Upper lobe of left lung (tissue), 6 donors: ENCODE data around the gene MAST3. TPM values are rescaled to one million over a fixed set of nuclear protein-coding genes. Genes with fewer than 3 reads are reported as not detected.
A peak's percentile ranks its signal among the peaks of the same experiment; 100 is the strongest.

Source experiments
- ATAC-seq, 2 donors: fragments of 200-7000 bp; cut with Tn5 transposase; one replicate each; pipeline ENCODE4 v1.9.1; 2022; ENCODE audit warnings: mild to moderate bottlenecking in 2 of 2, moderate library complexity in 2 of 2; ENCODE audit not compliant: low FRiP score in 2 of 2
- DNase-seq, 2 donors: peaks; one replicate each; pipeline ENCODE4 v3.0.0-alpha.2; 2019 to 2020
- H3K27ac ChIP-seq, 4 donors: fragments of 200-600 bp; sonication (generic); one replicate each; pipeline ENCODE4 v1.5.1; 2016 to 2019
- H3K27me3 ChIP-seq, 4 donors: fragments of 200-600 bp; sonication (generic); one replicate each; pipeline ENCODE4 v1.5.1; 2017 to 2019
- H3K36me3 ChIP-seq, 4 donors: fragments of 200-600 bp; sonication (generic); one replicate each; pipeline ENCODE4 v1.5.1; 2016 to 2019
- H3K4me1 ChIP-seq, 4 donors: fragments of 200-600 bp; sonication (generic); one replicate each; pipeline ENCODE4 v1.5.1; 2018 to 2019
- H3K4me3 ChIP-seq, 4 donors: fragments of 200-600 bp; sonication (generic); one replicate each; pipeline ENCODE4 v1.5.1; 2017 to 2019; ENCODE audit warnings: mild to moderate bottlenecking in 2 of 4, moderate library complexity in 1 of 4
- H3K9me3 ChIP-seq, 4 donors: fragments of 200-600 bp; sonication (generic); one replicate each; pipeline ENCODE4 v1.5.1; 2018 to 2019
- EP300 ChIP-seq, 4 donors: sonication (generic); formaldehyde crosslinking; IDR thresholded peaks; one replicate each; pipeline ENCODE4 v1.5.1; 2017; ENCODE audit warnings: antibody characterized with exemption in 4 of 4, control low read depth in 2 of 4
- POLR2A ChIP-seq, 4 donors: fragments of 450-650 bp; IDR thresholded peaks; one replicate each; pipeline ENCODE4 v1.5.1; 2016 to 2017; ENCODE audit warnings: antibody characterized with exemption in 4 of 4, mild to moderate bottlenecking in 2 of 4
- POLR2AphosphoS5 ChIP-seq, 2 donors: sonication (generic); formaldehyde crosslinking; IDR thresholded peaks; one replicate each; pipeline ENCODE4 v1.5.1; 2017; ENCODE audit warnings: antibody characterized with exemption in 2 of 2
- WGBS, 2 donors: methylation state at CpG; one replicate each; pipeline ENCODE4 v1.1.5; 2017 to 2018; 5-methylcytosine and 5-hydroxymethylcytosine counted together
- total RNA-seq, 6 donors: library from RNA; depleted of rRNA in 4 of 6; stranded (reverse); fragments of >200 nt in 4 of 6; gene quantifications; one replicate each; pipeline versions ENCODE4 v1.1.0 to v1.2.1, GENCODE V29; 2016 to 2021
- TF ChIP-seq, protein P1 (sequence below), 6 experiments: fragments of 450-650 bp in 4 of 6; fragments of 200-600 bp in 2 of 6; sonication (generic) in 2 of 6; IDR thresholded peaks; one replicate each; pipeline ENCODE4 v1.5.1; 2016 to 2019; ENCODE audit warnings: antibody characterized with exemption in 6 of 6
- donor health status: DM: no; HTN: no; CAD: no; lungs with moderate emphysema.
- donor health status: DM: no; HTN: yes; CAD: no; lungs with severe emphysema.

Gene MAST3
- total RNA-seq, 6 donors from 2014 or later = 9.3 to 67.1 (median 27.5) TPM

DNA sequence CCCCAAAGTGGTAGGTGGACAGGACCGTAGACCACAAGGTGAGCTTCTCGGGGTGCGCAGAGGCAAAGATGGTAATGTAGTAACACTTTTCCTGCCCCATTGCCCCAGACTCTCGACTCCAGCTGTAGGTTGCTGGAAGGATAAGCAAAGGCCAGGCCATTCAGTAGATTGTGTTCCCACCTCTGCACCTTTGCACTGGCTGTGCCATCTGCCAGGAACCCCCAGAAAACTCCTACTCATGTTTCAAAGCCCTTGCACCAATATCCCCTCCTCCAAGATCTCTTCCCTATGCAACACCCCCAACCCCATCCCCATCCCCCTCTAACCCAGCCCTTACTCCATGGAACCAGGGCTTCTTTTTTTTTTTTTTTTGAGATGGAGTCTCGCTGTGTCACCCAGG is 29.2 kb upstream of the MAST3 start:
- Histone ChIP-seq H3K4me1 (no peaks in the 10 kb centered on the region), H3K27ac (no peak overlapping the region), H3K27me3 (no peaks in the 10 kb centered on the region), H3K36me3 (no peaks in the 10 kb centered on the region), H3K4me3 (no peak overlapping the region), H3K9me3 (no peaks in the 10 kb centered on the region)
- DNase-seq (no peak), ATAC-seq (no peak)
- 90 to 92% methylated on average over 5 of the region's 5 CpGs for WGBS, 2 donors
- TF ChIP-seq POLR2AphosphoS5 (IDR thresholded peaks at IDR 0.05) = no peak
- TF ChIP-seq, protein P1, sequence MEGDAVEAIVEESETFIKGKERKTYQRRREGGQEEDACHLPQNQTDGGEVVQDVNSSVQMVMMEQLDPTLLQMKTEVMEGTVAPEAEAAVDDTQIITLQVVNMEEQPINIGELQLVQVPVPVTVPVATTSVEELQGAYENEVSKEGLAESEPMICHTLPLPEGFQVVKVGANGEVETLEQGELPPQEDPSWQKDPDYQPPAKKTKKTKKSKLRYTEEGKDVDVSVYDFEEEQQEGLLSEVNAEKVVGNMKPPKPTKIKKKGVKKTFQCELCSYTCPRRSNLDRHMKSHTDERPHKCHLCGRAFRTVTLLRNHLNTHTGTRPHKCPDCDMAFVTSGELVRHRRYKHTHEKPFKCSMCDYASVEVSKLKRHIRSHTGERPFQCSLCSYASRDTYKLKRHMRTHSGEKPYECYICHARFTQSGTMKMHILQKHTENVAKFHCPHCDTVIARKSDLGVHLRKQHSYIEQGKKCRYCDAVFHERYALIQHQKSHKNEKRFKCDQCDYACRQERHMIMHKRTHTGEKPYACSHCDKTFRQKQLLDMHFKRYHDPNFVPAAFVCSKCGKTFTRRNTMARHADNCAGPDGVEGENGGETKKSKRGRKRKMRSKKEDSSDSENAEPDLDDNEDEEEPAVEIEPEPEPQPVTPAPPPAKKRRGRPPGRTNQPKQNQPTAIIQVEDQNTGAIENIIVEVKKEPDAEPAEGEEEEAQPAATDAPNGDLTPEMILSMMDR (IDR thresholded peaks at IDR 0.05) = no peak
- TF ChIP-seq POLR2A (IDR thresholded peaks at IDR 0.05) = no peak
- TF ChIP-seq EP300 (IDR thresholded peaks at IDR 0.05) = no peak

DNA sequence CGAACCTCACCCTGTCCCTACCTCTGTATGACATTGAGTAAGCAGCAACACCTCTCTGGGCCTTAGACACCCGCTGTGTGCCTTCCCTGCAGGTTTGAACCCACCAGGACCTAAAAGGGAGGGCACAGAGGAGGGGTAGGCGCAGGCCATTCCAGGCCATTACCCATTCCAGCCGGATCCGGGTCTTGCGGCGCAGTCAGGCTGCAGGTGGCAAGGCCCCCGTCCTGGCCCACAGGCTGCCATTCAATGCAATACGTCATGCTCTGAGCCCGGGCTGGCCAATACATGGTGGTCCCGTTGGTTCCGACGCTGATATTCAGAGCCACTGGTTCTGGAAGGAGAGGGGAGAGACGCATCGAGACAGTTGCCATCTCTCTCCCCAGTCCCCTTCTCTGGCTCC is 28.2 kb upstream of the MAST3 start:
- no peaks in the 10 kb centered on the region for H3K9me3 ChIP-seq
- 84 to 94% methylated on average over 10 to 14 of the region's 15 CpGs for WGBS, 2 donors
- H3K36me3 ChIP-seq = no peaks in the 10 kb centered on the region
- TF ChIP-seq EP300 (IDR thresholded peaks at IDR 0.05) = no peak
- TF ChIP-seq, protein P1 (IDR thresholded peaks at IDR 0.05) = no peak
- TF ChIP-seq POLR2AphosphoS5 (IDR thresholded peaks at IDR 0.05) = no peak
- TF ChIP-seq POLR2A (IDR thresholded peaks at IDR 0.05) = no peak
- no peaks in the 10 kb centered on the region for H3K27me3 ChIP-seq
- no peaks in the 10 kb centered on the region for H3K4me1 ChIP-seq
- ATAC-seq (peak in 1 of 2 donors; percentile 9), DNase-seq (no peak)
- H3K4me3 ChIP-seq = no peak overlapping the region
- H3K27ac ChIP-seq = no peak overlapping the region

DNA sequence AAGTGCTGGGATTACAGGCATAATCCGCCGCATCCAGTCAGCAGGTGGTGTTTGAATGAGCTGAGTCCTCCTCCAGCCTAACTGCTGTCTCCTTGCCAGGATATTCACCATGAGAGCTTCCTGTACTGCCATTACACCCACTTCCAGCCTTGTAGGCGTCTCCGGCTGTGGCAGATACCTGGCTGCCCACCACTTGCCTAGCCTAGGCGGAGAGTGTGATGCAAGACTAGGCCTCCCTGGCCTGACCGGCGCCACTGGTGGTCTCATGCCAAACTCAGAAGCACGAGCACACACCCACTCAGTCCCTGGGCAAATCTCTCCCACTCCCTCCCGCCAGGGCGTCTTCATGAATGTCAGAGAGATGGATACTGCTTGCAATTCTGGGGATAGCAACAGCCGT is 27.4 kb upstream of the MAST3 start:
- Histone ChIP-seq H3K4me3 (no peak overlapping the region), H3K9me3 (no peaks in the 10 kb centered on the region), H3K36me3 (no peaks in the 10 kb centered on the region), H3K4me1 (no peaks in the 10 kb centered on the region), H3K27ac (no peak overlapping the region), H3K27me3 (no peaks in the 10 kb centered on the region)
- 68 to 75% methylated on average over 5 to 11 of the region's 11 CpGs for WGBS, 2 donors
- TF ChIP-seq POLR2AphosphoS5 (IDR thresholded peaks at IDR 0.05) (no peak), EP300 (IDR thresholded peaks at IDR 0.05) (no peak)
- TF ChIP-seq, protein P1 (IDR thresholded peaks at IDR 0.05) = no peak
- DNase-seq (peak in 1 of 2 donors; percentile 50), ATAC-seq (peak in 1 of 2 donors; percentile 62)

DNA sequence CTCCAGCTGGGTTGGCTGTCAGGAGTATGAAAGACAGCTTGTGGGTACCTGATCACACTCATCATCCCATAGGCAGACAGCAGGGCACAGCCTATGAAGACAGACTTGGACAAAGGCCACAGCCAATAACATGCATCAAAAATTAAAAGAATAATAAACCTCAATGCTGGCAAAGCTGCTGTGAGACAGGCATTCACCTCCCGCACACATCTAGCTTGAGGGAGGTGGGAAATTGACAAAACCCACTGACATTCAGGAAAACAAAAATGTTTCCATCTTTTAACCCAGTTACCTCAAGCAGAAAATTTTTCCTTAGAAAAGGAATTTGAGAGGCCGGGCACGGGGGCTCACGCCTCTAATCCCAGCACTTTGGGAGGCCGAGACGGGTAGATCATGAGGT is 25.2 kb upstream of the MAST3 start:
- WGBS, 2 donors = 81 to 85% methylated on average over 6 of the region's 6 CpGs
- Histone ChIP-seq H3K27me3 (no peaks in the 10 kb centered on the region), H3K4me1 (no peaks in the 10 kb centered on the region), H3K36me3 (no peaks in the 10 kb centered on the region), H3K27ac (no peak overlapping the region), H3K9me3 (no peaks in the 10 kb centered on the region), H3K4me3 (no peak overlapping the region)
- TF ChIP-seq EP300 (IDR thresholded peaks at IDR 0.05) (no peak), POLR2A (IDR thresholded peaks at IDR 0.05) (no peak), POLR2AphosphoS5 (IDR thresholded peaks at IDR 0.05) (no peak)
- TF ChIP-seq, protein P1 (IDR thresholded peaks at IDR 0.05) = no peak
- DNase-seq (no peak), ATAC-seq (no peak)

DNA sequence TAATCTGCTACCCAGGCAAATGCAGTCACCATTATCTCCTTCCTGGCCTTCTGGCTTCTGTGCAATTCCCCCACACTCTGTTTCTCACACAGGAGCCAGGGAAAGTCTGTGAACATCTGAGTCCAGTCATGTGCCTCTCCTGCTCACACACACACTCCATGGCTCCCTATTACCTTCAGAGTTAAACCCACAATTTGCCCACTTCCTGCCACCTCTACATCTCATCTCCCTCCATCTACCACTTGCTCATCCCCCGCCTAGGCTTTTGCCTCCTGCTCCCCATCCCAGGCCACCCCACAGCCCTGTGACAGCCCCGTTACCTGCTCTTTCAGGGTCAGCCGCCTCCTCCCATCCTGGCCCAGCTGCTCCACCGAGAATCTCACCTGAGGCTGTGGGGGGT is 24.4 kb upstream of the MAST3 start:
- no peak for ATAC-seq
- Histone ChIP-seq H3K27ac (no peak overlapping the region), H3K36me3 (no peaks in the 10 kb centered on the region), H3K4me1 (no peaks in the 10 kb centered on the region), H3K27me3 (no peaks in the 10 kb centered on the region), H3K9me3 (no peaks in the 10 kb centered on the region), H3K4me3 (no peak overlapping the region)
- no peak for DNase-seq
- TF ChIP-seq POLR2AphosphoS5 (IDR thresholded peaks at IDR 0.05) = no peak
- no peak for TF ChIP-seq POLR2A (IDR thresholded peaks at IDR 0.05)
- TF ChIP-seq, protein P1 (IDR thresholded peaks at IDR 0.05) = no peak
- TF ChIP-seq EP300 (IDR thresholded peaks at IDR 0.05) = no peak
- 73 to 80% methylated on average over 4 of the region's 4 CpGs for WGBS, 2 donors
